ENCODE results near the gene PTGIS.

PTGIS gene

DNA sequence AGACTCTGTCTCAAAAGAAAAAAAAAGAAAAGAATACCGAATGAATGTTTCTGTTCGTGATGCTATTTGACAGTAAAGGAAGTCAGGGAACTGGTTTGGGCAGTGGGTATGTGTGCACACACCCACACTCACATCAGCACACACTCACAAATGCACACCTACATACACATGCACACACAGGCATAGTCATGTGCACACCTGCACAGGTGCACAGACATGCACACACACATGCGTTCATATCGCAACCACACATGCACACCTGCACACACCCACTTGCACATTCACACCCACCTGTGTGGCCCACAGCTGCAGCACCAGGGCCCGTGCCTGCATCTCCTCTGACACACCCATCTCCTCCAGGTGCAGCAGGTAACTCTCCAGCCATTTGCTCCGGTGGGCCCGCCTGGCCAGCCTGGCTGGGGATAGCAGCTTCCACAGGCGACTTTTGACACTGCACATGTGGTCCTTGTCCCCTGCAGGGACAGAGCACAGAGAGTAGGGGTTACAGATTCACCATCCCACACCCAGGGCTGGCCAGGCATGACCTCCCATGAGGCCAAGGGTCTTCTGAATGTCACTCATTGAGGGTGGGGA lies 44.1 kb downstream of the PTGIS start:
- no peak for DNase-seq

DNA sequence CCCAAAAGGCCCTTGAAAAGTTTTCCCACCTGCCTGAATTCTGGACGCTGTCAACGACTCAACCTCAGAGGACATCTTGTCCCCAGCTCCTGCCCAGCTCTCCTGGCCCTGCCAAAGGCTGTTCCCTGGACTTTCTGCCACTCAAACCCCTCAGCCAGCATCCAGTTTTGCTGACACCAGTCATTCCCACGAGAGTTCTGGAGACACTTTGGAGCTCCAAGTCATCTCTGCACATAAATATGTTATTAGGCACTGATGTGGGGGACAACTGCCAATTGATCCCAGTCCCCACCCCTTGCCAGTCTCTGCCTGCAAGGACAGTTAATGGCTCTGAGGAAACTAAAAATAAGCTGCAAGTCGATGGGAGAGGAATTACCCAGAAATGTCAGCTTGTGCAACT lies 46.6 kb downstream of the PTGIS start:
- no peak for DNase-seq

DNA sequence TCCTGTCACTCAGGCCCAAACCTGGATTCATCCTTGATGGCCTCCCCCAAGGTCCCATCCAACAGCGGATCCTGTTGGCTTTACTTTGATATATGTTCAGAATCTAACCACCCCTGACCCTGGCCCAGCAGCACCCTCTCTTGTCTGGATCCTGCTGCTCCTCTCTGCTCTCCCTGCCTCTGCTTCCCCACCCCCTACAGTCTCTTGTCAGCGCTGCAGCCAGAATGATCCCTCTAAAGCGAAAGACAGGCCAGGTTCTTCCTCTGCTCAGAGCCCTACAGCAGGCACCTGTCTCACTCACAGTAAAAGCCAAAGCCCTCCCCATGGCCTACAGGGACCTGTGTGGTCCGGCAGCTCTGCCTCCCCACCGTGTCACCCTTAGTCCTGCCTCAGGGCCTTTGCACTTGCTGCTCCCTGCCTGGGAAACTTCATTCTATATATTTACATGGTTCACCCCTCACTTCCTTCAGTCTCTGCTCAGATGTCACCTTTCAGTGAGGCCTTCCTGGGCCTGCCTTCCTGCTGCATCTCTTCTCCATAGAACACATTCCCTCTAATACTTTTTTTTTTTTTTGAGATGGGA lies 48.1 kb downstream of the PTGIS start:
- no peak for DNase-seq

DNA sequence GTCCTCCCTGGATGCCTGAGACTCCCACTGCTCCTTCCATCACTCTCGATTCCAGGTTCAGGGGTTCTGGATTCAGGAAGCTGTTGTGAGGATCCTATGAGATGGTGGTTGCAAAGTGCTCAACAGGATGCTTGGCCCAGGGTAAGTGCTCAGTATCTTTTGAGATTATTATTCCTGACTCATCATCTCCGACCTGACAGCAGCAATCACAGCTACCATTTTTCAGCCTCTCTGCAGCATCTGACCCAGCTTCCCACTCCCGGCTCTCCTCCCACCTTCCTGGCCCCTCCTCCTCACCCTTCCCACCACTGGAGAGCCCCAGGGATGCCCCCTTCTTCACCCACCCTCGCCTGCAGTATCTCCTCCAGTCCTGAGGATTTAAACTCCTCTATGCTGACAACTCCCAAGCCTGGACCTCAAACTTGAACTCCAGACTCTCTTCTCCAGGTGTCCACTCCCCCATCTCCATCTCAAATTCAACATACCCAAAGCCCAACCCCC lies 48.7 kb downstream of the PTGIS start:
- DNase-seq, result no peak

DNA sequence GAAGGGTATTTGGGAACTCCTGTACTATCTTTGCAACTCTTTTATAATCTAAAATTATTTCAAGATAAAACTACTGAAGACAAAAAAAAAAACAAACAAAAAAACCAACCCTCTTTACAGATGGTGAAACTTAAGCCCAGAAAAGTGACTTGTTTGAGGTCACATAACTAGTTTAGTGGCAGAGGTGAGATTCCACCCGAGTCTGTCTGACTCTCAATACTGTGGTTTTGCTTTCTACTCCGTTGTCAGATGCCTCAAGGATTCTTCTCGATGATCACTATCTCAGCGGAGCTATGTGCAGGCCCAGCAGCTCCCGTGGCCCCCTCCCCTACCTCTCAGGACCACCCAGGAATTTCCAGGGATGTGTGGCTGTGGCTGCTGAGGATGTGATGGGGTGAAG lies 49.4 kb downstream of the PTGIS start:
- no peak for DNase-seq

DNA sequence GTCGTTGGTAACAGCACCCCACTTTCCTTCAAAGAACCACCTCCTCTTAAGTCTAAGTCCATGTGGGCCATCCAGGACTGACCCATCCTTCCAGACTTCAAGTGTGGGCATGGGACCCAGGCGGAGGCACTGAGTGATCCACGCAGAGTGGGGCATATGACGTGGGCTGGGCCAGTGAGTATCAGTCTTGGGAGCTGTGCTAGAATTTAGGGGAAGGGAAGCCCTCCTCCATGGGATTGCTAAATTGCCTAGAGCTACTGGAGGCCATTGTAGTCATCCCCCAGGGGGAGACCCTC lies 50.2 kb downstream of the PTGIS start:
- no peak for DNase-seq

DNA sequence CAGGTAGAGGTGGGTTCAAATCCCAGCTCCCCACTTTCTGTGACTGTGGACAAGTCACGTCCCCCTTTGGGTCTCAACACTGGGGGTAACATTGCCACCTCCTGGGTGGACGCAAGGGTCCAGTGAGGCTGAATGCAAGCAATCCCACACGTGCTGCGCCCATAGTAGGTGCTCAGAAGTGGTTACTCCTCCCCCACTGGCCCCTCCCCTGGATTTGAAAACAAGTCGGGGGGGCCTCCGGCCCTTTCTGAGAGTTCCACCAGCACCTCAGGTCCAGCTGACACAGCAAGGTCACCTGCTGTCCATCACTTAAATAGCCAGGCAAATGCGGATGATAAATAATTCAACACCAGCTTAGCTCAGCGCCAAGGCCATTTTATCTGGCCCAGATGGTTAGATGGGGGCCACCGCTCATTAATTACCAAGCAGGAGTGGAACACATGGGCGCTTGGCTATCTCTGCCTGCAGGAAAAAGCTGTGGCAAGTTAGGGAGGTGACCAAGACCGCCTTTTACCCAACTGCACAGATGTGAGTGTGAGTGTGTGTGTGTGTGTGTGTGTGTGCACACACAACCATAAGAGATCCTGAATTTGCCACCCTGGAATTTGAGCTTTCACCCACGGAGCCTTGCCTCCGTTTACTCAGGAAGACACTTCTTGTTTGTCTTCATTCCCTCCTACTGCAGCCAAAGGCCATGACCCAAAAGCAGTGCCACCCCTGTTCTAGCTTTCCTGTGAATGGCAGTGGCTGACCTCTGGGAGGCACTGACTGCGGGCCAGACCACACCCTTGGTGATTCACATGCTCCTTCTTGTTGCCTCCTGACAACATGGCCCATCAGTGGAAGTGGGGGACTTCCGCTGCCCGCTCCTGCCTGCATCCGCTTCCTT lies 50.8 kb downstream of the PTGIS start:
- DNase-seq, result no peak

DNA sequence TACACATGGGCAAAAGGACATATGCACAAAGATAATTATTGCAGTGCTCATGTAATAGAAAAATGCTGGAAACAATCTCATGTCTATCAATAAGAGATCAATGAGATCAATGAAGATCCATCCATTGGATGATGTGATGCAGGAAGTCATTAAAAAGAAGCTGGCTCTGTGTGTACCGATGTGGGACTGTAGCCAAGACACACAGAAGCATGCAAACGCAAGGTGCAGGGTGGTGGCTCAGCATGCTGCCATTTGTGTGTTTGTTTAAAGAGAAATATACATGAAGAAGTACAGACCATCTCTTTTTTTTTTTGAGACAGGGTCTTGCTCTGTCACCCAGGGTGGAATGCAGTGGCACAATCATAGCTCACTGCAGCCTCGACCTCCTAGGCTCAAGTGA lies 52.4 kb downstream of the PTGIS start:
- peak; percentile 22 for DNase-seq

DNA sequence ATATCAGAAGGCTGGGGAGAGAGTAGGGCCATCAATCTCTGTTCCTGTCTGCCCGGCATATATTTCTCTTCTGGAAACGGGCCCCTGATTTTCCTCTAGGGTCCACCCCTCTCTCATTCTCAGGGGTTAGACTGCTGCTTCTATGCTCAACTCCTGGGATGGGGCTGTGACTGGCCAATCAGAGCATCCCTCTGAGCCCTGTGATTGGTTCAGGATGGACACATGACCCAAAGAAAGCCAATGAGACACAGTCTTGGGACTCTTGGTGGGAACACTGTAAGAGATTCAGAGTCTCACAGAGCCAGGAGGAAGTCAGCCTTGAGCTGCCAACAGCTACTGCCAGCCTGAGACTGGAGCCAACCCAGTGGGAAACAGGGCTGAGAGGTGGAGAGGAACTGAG lies 54.4 kb downstream of the PTGIS start:
- no peak for DNase-seq

DNA sequence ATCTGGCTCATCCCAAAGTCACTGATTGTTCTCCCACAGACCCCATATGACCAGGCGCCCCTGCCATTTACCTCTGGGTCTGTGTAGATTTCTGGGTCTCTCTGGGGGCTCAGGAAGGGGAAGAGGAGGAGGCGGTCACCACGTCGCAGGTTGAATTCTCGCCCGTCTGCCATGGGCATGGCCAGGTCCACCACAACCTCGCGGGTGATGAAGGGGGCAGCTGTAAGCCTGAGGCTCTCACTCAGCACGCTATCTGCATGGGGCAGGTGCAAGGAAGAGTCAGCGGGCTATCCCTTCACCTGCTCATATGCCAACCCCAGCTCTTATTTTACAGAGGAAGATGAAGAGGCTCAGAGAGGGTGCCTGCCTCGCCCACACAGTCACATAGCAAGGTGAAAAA lies 54.9 kb downstream of the PTGIS start:
- no peak for DNase-seq

DNA sequence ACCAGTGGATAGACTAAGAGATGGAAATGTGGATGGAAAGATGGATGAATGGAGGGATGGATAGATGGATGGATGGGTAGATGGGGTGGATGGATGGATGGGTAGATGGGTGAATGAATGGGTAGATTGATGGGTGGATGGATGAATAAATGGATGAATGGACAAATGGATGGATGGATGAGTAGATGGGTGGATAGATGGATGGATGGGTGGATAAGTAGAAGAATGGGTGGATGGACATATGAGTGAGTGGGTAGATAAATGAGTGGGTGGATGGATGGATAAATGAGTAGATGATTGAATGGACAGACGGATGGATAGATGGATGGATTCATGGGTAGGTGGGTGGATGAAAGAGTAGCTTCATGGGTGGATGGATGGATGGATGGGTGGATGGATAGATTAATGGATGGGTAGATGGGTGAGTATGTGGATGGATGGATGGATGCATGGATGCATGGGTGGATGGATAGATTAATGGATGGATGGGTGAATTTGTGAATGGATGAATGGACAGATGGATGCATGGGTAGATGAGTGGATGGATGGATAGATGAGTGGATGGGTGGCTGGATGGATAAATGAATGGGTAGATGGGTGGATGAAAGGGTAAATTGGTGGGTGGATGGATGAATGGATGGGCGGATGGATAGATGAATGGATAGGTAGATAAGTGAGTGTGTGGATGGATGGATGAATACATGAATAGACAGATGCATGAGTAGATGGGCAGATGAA lies 56.0 kb downstream of the PTGIS start:
- DNase-seq, result no peak

DNA sequence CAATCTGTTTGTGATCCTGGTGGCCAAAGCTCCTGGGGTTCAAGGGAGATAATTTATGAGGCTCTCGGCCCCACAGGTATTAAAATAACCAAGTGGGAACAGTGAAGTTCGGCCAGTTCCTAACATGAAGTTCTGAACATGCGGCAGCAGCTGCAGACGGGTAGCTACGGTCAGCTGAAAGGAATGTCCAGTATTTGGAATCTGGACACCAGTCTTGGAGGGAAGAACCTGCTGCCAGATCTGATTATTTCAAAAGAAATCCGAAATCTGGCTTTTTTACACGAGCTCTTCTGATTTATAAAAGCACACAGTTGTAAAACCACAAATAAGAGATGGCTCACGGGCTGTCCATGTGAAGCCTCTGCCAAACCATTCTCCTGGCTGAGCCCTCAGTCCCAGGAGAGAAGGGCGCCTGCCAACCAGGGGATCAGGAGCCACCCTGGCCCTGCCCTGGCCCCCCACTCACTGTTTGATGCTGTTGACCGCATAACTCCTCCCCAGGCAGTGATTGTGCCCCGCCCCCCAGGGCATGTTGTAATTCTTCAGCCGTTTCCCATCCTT lies 57.3 kb downstream of the PTGIS start:
- DNase-seq, result no peak

DNA sequence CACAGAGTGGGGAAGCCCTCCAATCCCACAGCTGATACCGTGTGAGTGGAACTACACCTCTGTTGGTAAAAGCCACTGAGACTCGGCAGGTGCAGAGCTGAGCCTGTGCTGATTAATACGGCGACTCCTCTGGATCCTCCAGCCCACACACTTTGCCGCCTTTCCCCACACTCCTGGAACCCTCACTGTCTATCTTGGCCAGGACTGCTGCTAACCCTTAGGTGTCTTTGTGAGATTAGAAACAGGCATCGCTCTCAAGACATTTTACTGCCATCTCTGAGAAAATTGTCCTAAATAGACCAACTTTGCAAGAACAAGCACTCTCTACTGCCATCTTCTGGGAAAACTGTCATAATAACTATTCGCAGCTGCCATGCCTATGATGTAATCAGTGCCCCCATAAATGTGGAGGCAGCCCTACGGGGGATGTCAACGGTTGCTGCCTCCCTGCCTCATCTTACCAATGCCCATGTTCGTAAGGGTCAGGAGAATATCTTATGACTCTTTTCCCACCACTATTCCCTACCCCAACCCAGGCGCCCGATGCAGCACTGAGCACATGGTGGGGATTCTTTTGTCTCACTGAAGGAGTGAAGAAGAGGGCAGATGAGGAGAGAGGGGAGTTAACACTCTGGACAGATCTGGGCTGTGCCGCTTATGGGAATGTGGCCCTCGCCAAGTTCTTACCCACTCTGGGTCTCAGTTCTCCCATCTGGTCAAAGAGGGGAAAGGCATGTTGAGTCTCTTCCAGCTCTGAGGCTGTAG lies 59.3 kb downstream of the PTGIS start:
- DNase-seq, result peak; percentile 28

DNA sequence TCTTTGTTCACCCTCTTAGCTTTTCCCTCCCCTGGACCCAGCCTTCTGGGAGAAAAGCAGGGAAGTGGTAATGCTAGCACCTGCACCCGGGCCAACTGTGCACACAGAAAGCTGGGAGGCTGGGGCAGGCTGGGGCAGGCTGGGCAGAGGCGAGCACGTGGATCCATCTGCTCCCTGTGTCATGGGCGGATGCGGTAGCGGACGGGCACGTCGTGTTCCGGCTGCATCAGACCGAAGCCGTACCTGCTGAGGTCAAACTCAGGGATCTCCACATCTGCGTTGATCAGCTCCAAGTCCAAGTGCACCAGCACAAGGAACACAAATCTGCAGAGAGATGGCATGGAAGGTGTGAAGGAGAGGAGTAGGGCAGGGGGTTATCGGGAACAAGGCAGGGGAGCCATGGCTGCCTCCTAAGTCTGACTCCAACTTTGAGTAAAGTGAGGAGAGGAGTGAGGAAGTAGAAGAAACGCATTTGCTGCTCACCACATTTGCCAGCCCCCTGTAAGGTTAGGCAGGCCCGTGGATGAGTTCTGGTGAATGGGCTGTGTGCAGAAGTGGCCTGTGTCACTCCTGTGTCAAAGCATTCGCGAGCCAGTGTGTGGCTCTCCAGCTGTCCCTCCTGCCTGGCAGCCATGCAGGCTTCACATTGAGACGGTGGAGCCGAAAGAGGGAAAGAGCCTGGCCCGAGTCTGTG lies 60.0 kb downstream of the PTGIS start:
- no peak for DNase-seq

DNA sequence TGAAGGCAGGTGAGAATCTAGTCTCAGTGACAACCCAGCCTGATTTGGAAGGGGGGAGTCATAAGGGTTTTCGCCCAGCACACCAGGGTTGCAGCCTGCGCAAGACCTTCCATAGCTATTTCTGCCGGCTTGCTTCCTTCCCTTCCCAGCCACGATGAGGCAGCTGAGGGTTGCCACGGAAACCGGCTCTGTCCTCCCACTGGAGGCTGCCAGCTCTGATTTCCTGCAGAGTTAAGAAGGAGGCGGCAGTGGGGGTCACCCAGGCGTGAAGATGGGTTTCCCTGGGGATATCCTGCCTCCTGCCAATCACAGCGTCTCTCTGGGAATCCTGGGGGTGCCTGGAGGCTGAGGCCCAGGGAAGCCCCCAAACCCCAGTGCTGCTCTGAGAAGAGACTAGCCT lies 62.4 kb downstream of the PTGIS start:
- DNase-seq, result no peak

DNA sequence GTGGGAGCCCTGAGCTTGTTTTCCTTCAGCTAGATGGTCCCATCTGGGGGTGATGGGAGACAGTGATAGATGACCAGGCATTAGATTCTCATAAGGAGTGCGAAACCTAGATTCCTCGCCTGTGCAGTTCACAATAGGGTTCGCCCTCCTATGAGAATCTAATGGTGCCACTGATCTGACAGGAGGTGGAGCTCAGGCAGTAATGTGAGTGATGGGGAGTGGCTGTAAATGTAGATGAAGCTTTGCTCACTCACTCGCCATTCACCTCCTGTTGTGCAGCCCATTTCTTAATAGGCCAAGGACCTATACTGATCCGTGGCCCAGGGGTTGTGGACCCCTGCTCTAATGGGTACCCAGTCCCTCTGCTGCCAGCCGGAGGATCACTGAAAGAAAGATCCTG lies 64.8 kb downstream of the PTGIS start:
- DNase-seq, result no peak

DNA sequence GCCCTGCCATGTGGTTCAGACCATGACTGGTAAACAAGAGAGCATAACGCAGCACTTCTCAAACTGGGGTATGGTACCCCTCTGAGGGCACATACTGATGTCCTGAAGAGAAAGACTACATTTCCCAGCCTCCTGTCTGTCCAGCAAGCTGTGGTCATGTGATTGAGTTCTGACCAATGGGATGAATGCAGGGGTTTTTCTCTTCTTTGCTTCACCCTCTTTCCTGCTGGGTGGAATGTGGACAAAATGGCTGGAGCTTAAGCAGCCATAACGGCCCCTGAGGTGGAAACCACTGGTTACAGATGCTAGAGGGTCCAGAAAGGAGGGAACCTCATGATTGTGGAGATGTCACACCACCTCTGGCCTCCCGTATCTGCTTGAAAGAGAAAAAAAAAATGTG lies 66.0 kb downstream of the PTGIS start:
- no peak for DNase-seq

DNA sequence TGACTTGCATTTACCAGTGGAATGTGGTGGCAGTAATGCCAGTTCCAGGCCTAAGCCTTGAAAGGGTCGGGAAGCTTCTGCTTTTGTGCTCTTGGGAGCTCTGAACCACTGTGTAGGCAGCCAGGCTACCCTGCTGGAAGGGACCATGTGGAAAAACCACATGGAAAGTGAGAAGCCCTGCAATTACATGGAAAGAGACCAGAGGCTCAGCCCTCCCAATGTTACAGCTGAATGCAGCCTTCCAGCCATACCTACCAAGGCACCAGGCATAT lies 70.6 kb downstream of the PTGIS start:
- DNase-seq, result no peak

DNA sequence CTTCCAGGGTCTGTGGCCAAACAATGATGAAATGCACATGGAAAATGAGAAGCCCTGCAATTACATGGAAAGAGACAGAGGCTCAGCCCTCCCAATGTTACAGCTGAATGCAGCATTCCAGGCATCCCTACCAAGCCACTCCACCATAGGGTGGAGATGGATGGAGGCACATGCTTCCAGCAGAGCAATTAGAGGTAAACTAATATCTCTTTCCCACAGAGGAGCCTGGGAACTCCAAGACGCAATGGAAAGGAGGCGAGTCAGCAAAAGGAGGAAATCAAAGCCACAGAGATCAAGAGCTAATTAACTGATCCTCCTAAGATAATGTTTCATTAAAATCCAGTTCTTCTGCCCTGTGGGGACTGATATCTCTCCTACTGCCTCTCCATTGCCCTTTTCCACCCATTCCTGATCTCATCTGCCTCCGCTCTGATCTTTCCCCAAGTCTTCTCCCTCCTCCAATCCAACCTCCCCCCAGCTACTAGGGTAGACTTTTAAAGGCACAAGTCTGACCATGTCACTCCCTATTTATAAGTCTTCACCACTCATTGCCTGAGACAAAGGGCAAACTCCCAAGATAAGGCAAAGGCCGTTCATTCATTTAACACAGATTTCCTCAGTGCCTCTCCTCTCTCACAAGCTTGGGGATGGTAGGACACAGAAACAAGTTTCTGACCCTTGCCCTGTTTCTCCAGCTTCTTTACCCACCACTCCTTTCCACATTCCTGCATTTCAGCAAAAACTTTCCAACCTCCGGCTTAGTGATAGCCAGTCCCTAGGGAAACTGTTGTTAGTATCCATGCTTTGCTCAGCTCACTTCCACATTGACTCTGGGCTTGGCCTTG lies 71.2 kb downstream of the PTGIS start:
- DNase-seq, result no peak

DNA sequence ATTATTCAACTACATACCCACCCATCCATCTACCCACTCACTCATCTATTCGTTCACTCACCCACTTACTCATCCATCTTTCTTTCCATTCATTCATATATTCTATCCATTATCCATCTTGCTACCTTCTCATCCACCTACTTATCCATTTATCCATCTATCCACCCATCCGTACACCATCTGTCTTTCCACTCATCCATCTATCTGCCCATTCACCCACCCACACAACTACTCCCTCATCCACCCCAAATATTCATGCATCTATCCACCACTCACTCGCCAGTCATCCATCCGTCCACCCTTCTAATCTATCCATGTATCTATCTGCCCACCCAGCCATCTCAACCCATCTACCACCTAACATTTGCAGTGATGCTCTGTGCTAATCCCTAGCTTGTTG lies 71.9 kb downstream of the PTGIS start:
- DNase-seq, result no peak

DNA sequence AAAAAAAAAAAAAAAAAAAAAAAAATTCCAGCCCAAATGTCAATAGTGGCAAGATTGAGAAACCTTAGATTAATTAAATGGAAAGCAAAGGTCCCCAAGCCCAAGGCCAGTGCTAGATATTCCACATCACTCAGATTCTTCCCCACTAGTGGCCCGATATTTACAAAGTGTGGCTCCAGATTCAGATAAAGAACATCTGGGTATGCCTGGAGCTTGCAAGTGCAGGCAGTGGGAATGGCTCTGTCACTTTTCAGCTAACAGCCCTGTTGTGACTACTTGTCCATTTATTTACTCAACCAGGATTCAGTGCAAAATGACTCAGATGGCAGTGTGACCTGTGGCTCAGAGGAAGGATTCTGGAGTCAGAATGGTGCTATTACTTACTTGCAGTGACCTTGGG lies 77.2 kb downstream of the PTGIS start:
- DNase-seq, result no peak
